NCI-H510A (cell line): ENCODE results near the gene GINS2.

Experiments used
- DNase-seq: peaks from one replicate; lab custom pipeline; 2025; lab: John Stamatoyannopoulos, UW

The GINS2 gene

GRCh38 chr16:85716022-85716679 lies 27.4 kb upstream of the GINS2 start:
- no peak for DNase-seq

GRCh38 chr16:85715169-85716021 lies 26.6 kb upstream of the GINS2 start:
- DNase-seq, result peak; percentile 89

- no peak for DNase-seq
Observed at GRCh38 chr16:85712801-85713200, 24.0 kb upstream of the GINS2 start.

- no peak for DNase-seq
Observed at GRCh38 chr16:85711982-85712587, 23.3 kb upstream of the GINS2 start.

- no peak for DNase-seq
Observed at GRCh38 chr16:85710732-85711131, 22.0 kb upstream of the GINS2 start.

GRCh38 chr16:85709766-85710585 lies 21.2 kb upstream of the GINS2 start:
- DNase-seq, result no peak

- DNase-seq, result no peak
Observed at GRCh38 chr16:85708338-85708737, 19.6 kb upstream of the GINS2 start.

- peak; percentile 53 for DNase-seq
Observed at GRCh38 chr16:85707528-85708095, 18.9 kb upstream of the GINS2 start.

- no peak for DNase-seq
Observed at GRCh38 chr16:85706449-85707034, 17.8 kb upstream of the GINS2 start.

- no peak for DNase-seq
Observed at GRCh38 chr16:85704900-85705846, 16.4 kb upstream of the GINS2 start.

GRCh38 chr16:85704011-85704410 lies 15.3 kb upstream of the GINS2 start:
- DNase-seq, result no peak

- DNase-seq, result no peak
Observed at GRCh38 chr16:85699628-85700027, 10.9 kb upstream of the GINS2 start.

GRCh38 chr16:85698935-85699558 lies 10.3 kb upstream of the GINS2 start:
- DNase-seq, result no peak

- DNase-seq, result no peak
Observed at GRCh38 chr16:85698459-85698891, 9.7 kb upstream of the GINS2 start.

GRCh38 chr16:85697431-85697830 lies 8.7 kb upstream of the GINS2 start:
- DNase-seq, result peak; percentile 70

GRCh38 chr16:85696781-85697180 lies 8.0 kb upstream of the GINS2 start:
- no peak for DNase-seq

- DNase-seq, result no peak
Observed at GRCh38 chr16:85695196-85696128, 6.7 kb upstream of the GINS2 start.

GRCh38 chr16:85690469-85691064 lies 1.8 kb upstream of the GINS2 start:
- DNase-seq, result peak; percentile 65
